Measurements from ENCODE around the gene ZNF410. TPM values are rescaled to one million over a fixed set of nuclear protein-coding genes. Genes with fewer than 3 reads are reported as not detected.
"Not testable (repeated sequence)": the region's sequence is repeated elsewhere in the genome, so short reads cannot be mapped to it uniquely, and the experiment has no call there.

ZNF410 gene
- 23.0 TPM for polyA plus RNA-seq (2013, experiment 1 of 2)
- 24.0 TPM for polyA plus RNA-seq (2013, experiment 2 of 2)

- WGBS = under 1% methylated on average over 65 of the region's 65 CpGs
These were observed at the start of gene ZNF410 for GRCh38 chr14:73886449-73887317. TSS of gene ZNF410 (plus strand) at chr14:73886859. CDS start at chr14:73892176, 5,317 bp downstream.

GRCh38 chr14:73838293-73839034 is 48.2 kb upstream of the ZNF410 start:
- H3K27me3 ChIP-seq (ENCODE audit: insufficient read depth, low read length); H3K9me3 ChIP-seq (ENCODE audit: insufficient read depth, low read depth, low read length); H3K36me3 ChIP-seq (ENCODE audit: insufficient read depth, low read length); H3K9ac ChIP-seq (ENCODE audit: low read depth, low read length); H3K4me3 ChIP-seq (ENCODE audit: low read length); H3K27ac ChIP-seq (ENCODE audit: low read depth, low read length): not testable (repeated sequence)
- H3K4me1 ChIP-seq (ENCODE audit: insufficient read depth, low read length) = peaks cover 16% of the 10 kb centered on the region
- 91% methylated on average over 7 of the region's 7 CpGs for WGBS

More at GRCh38 chr14:73886449-73887317, at the start of gene ZNF410:
- Histone ChIP-seq H3K4me3 (ENCODE audit: low read length) (peak within 1 kb of the TSS; percentile 91), H3K4me1 (ENCODE audit: insufficient read depth, low read length) (peaks cover 9% of the 10 kb centered on the region; the same call in 1 of the 2 replicates), H3K27me3 (ENCODE audit: insufficient read depth, low read length) (no peaks in the 10 kb centered on the region), H3K36me3 (ENCODE audit: insufficient read depth, low read length) (peaks cover 12% of the 10 kb centered on the region), H3K27ac (ENCODE audit: low read depth, low read length) (peak within 1 kb of the TSS; percentile 90), H3K9me3 (ENCODE audit: insufficient read depth, low read depth, low read length) (no peaks in the 10 kb centered on the region), H3K9ac (ENCODE audit: low read depth, low read length) (peak within 1 kb of the TSS; percentile 78)

- Histone ChIP-seq H3K9ac (ENCODE audit: low read depth, low read length) (no peak overlapping the region), H3K4me3 (ENCODE audit: low read length) (no peak overlapping the region), H3K27ac (ENCODE audit: low read depth, low read length) (no peak overlapping the region), H3K27me3 (ENCODE audit: insufficient read depth, low read length) (no peaks in the 10 kb centered on the region), H3K9me3 (ENCODE audit: insufficient read depth, low read depth, low read length) (0 out of 2 replicates have a peak, but pooled peaks cover 3% of the 10 kb centered on the region), H3K4me1 (ENCODE audit: insufficient read depth, low read length) (no peaks in the 10 kb centered on the region), H3K36me3 (ENCODE audit: insufficient read depth, low read length) (no peaks in the 10 kb centered on the region)
- WGBS = 92% methylated on average over 1 of the region's 1 CpG
These were observed 44.5 kb upstream of the ZNF410 start for GRCh38 chr14:73842201-73842600.

- WGBS = 93% methylated on average over 2 of the region's 2 CpGs
These were observed 43.8 kb upstream of the ZNF410 start for GRCh38 chr14:73842851-73843250.

GRCh38 chr14:73843296-73843695 is 43.4 kb upstream of the ZNF410 start:
- no peak overlapping the region for H3K4me3 ChIP-seq (ENCODE audit: low read length)
- no peaks in the 10 kb centered on the region for H3K36me3 ChIP-seq (ENCODE audit: insufficient read depth, low read length)
- no peaks in the 10 kb centered on the region for H3K4me1 ChIP-seq (ENCODE audit: insufficient read depth, low read length)
- no peak overlapping the region for H3K27ac ChIP-seq (ENCODE audit: low read depth, low read length)
- no peaks in the 10 kb centered on the region for H3K27me3 ChIP-seq (ENCODE audit: insufficient read depth, low read length)
- 70% methylated on average over 2 of the region's 2 CpGs for WGBS
- H3K9ac ChIP-seq (ENCODE audit: low read depth, low read length) = no peak overlapping the region
- 0 out of 2 replicates have a peak, but pooled peaks cover 3% of the 10 kb centered on the region for H3K9me3 ChIP-seq (ENCODE audit: insufficient read depth, low read depth, low read length)

More at GRCh38 chr14:73842851-73843250, 43.8 kb upstream of the ZNF410 start:
- no peak overlapping the region for H3K9ac ChIP-seq (ENCODE audit: low read depth, low read length)
- no peaks in the 10 kb centered on the region for H3K27me3 ChIP-seq (ENCODE audit: insufficient read depth, low read length)
- H3K9me3 ChIP-seq (ENCODE audit: insufficient read depth, low read depth, low read length) = 0 out of 2 replicates have a peak, but pooled peaks cover 3% of the 10 kb centered on the region
- H3K36me3 ChIP-seq (ENCODE audit: insufficient read depth, low read length) = no peaks in the 10 kb centered on the region
- no peak overlapping the region for H3K27ac ChIP-seq (ENCODE audit: low read depth, low read length)
- no peaks in the 10 kb centered on the region for H3K4me1 ChIP-seq (ENCODE audit: insufficient read depth, low read length)
- no peak overlapping the region for H3K4me3 ChIP-seq (ENCODE audit: low read length)

- Histone ChIP-seq H3K4me3 (ENCODE audit: low read length) (no peak overlapping the region), H3K36me3 (ENCODE audit: insufficient read depth, low read length) (no peaks in the 10 kb centered on the region)
- 91% methylated on average over 4 of the region's 4 CpGs for WGBS
These were observed 39.7 kb upstream of the ZNF410 start for GRCh38 chr14:73846947-73847346.

GRCh38 chr14:73851000-73851399 is 35.7 kb upstream of the ZNF410 start:
- peak overlapping the region; percentile 57; the same call in 1 of the 2 replicates for H3K27ac ChIP-seq (ENCODE audit: low read depth, low read length)
- peak overlapping the region; percentile 99 for H3K9ac ChIP-seq (ENCODE audit: low read depth, low read length)
- H3K9me3 ChIP-seq (ENCODE audit: insufficient read depth, low read depth, low read length) = 0 out of 2 replicates have a peak, but pooled peaks cover 2% of the 10 kb centered on the region
- peak overlapping the region; percentile 98 for H3K4me3 ChIP-seq (ENCODE audit: low read length)
- WGBS = 64% methylated on average over 6 of the region's 6 CpGs
- H3K27me3 ChIP-seq (ENCODE audit: insufficient read depth, low read length) = no peaks in the 10 kb centered on the region
- H3K4me1 ChIP-seq (ENCODE audit: insufficient read depth, low read length) = peaks cover 9% of the 10 kb centered on the region; the same call in 1 of the 2 replicates
- H3K36me3 ChIP-seq (ENCODE audit: insufficient read depth, low read length) = peaks cover 13% of the 10 kb centered on the region

More at GRCh38 chr14:73846947-73847346, 39.7 kb upstream of the ZNF410 start:
- Histone ChIP-seq H3K9ac (ENCODE audit: low read depth, low read length) (no peak overlapping the region), H3K4me1 (ENCODE audit: insufficient read depth, low read length) (peaks cover 9% of the 10 kb centered on the region; the same call in 1 of the 2 replicates), H3K27ac (ENCODE audit: low read depth, low read length) (no peak overlapping the region), H3K27me3 (ENCODE audit: insufficient read depth, low read length) (no peaks in the 10 kb centered on the region), H3K9me3 (ENCODE audit: insufficient read depth, low read depth, low read length) (0 out of 2 replicates have a peak, but pooled peaks cover 3% of the 10 kb centered on the region)

GRCh38 chr14:73851567-73852382 is 34.9 kb upstream of the ZNF410 start, which contains the start of gene PTGR2:
TSS of gene PTGR2 (plus strand) at chr14:73851831. CDS start at chr14:73858863, 7,032 bp downstream.
- no peaks in the 10 kb centered on the region for H3K9me3 ChIP-seq (ENCODE audit: insufficient read depth, low read depth, low read length)
- H3K4me1 ChIP-seq (ENCODE audit: insufficient read depth, low read length) = peaks cover 9% of the 10 kb centered on the region; the same call in 1 of the 2 replicates
- H3K36me3 ChIP-seq (ENCODE audit: insufficient read depth, low read length) = peaks cover 13% of the 10 kb centered on the region
- no peaks in the 10 kb centered on the region for H3K27me3 ChIP-seq (ENCODE audit: insufficient read depth, low read length)
- peak within 1 kb of the TSS; percentile 99 for H3K9ac ChIP-seq (ENCODE audit: low read depth, low read length)
- peak within 1 kb of the TSS; percentile 94 for H3K27ac ChIP-seq (ENCODE audit: low read depth, low read length)
- 1% methylated on average over 51 of the region's 51 CpGs for WGBS
- H3K4me3 ChIP-seq (ENCODE audit: low read length) = peak within 1 kb of the TSS; percentile 98

GRCh38 chr14:73859145-73859544 is 27.5 kb upstream of the ZNF410 start:
- Histone ChIP-seq H3K27ac (ENCODE audit: low read depth, low read length) (no peak overlapping the region), H3K27me3 (ENCODE audit: insufficient read depth, low read length) (no peaks in the 10 kb centered on the region), H3K36me3 (ENCODE audit: insufficient read depth, low read length) (peaks cover 61% of the 10 kb centered on the region), H3K9me3 (ENCODE audit: insufficient read depth, low read depth, low read length) (no peaks in the 10 kb centered on the region), H3K4me1 (ENCODE audit: insufficient read depth, low read length) (no peaks in the 10 kb centered on the region), H3K9ac (ENCODE audit: low read depth, low read length) (no peak overlapping the region), H3K4me3 (ENCODE audit: low read length) (no peak overlapping the region)

GRCh38 chr14:73861073-73861472 is 25.6 kb upstream of the ZNF410 start:
- Histone ChIP-seq H3K36me3 (ENCODE audit: insufficient read depth, low read length) (peaks cover 66% of the 10 kb centered on the region), H3K4me1 (ENCODE audit: insufficient read depth, low read length) (no peaks in the 10 kb centered on the region), H3K9ac (ENCODE audit: low read depth, low read length) (no peak overlapping the region), H3K27ac (ENCODE audit: low read depth, low read length) (no peak overlapping the region), H3K9me3 (ENCODE audit: insufficient read depth, low read depth, low read length) (no peaks in the 10 kb centered on the region), H3K4me3 (ENCODE audit: low read length) (no peak overlapping the region), H3K27me3 (ENCODE audit: insufficient read depth, low read length) (no peaks in the 10 kb centered on the region)
- 89% methylated on average over 5 of the region's 5 CpGs for whole genome bisulfite sequencing

Measured in HUES64 (cell line).